Activated CD4-positive, alpha-beta T cell treated with anti-CD3 and anti-CD28 coated beads, Interleukin-2, amount 50 U/mL, for 1 hour (primary cell): ENCODE results near the gene GAB4.
"Not testable (repeated sequence)": the region's sequence is repeated elsewhere in the genome, so short reads cannot be mapped to it uniquely, and the experiment has no call there.

Source experiments
- DNase-seq: peaks from one replicate; pipeline ENCODE4 v3.0.0-alpha.2; 2020

The GAB4 gene

GRCh38 chr22:16957781-16958180 is 50.2 kb downstream of the GAB4 start:
- no peak for DNase-seq

DNA sequence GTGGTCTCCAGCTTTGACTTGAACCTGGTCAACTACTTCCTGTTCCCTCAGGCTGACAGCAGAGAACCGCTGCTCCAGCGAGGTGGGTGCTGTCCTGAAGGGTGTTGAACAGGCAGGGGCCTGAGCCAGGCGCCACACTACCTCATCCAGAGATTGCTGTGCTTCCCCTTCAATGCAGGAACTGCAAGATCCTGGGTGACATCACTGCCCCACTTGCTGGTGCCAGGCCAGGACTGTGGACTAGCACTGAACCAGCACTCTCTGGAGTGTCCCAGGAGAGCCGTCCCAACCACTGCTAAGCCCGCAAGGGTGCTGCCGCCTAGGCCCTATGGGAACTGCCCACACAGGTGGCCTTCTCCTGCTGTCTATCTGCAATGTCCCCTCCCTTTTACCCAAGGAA is 51.7 kb downstream of the GAB4 start:
- DNase-seq = no peak

DNA sequence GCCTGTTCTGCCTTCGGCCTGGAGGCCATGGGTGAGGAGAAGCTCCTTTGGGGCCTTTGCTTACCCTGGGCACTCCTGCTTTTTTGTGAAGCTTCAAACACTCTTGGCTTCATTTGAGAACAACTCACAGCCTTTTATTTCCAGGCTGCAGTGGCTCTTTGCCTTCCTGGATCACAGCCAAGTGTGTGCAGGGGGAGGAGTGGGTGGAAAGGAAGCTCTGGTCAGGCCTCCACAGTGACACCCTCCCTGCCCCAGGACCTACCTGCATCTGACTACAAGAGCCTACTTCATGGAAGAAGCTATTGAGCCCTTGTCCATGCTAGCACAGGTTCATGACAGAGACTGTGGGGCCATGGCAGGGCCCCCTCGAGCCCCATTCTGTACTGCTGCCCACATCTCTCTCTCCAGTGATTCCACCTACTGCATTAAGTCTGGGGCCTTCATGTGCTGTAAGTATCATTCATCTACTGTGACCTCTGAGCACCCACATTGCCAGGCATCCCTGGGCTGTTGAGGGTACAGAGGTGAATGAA is 52.3 kb downstream of the GAB4 start:
- DNase-seq = peak; percentile 4

GRCh38 chr22:16955081-16955480 is 52.9 kb downstream of the GAB4 start:
- no peak for DNase-seq

- DNase-seq = no peak
Measured at GRCh38 chr22:16954060-16954403, 54.0 kb downstream of the GAB4 start.

GRCh38 chr22:16953206-16954059 is 54.6 kb downstream of the GAB4 start:
- DNase-seq = no peak

DNA sequence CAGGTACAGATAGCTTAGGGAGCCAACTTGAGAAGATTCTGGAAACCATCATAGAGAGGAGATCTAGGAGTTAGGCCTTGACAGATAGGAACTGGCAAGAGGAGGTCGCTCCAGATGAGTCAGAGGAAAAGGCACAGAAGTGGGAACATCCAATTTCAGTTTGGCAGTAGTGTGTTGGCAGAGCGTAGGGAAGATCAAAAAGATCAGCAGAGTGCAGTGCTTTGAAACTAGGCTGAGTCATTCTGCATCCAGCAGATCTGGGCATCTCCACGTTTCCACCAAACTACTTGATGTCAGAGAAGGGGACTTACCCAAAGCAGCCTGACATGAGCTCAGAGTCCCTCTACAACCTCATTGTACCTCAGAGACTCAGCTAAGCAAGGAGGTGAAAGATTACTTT is 58.5 kb downstream of the GAB4 start:
- no peak for DNase-seq

- DNase-seq = no peak
Measured at GRCh38 chr22:16937811-16938210, 70.2 kb downstream of the GAB4 start.

DNA sequence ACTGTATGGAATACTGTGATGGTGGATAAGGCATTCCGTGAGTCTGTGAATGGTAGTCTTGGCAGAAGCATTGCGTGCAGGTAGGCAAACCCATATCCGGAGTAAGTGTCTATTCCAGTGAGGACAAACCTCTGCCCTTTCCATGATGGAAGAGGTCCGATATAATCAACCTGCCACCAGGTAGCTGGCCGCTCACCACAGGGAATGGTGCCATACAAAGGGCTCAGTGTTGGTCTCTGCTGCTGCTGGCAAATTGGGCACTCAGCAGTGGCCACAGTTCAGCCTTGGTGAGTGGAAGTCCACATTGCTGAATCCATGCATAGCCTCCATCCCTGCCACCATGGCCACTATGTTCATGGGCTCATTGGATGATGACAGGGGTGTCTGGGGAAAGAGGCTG is 70.8 kb downstream of the GAB4 start:
- not testable (repeated sequence) for DNase-seq

GRCh38 chr22:16936625-16937024 is 71.4 kb downstream of the GAB4 start:
- no peak for DNase-seq

- no peak for DNase-seq
Measured at GRCh38 chr22:16935209-16935608, 72.8 kb downstream of the GAB4 start.

GRCh38 chr22:16933291-16934282 is 74.4 kb downstream of the GAB4 start:
- no peak for DNase-seq

- no peak for DNase-seq
Measured at GRCh38 chr22:16932577-16932976, 75.4 kb downstream of the GAB4 start.

DNA sequence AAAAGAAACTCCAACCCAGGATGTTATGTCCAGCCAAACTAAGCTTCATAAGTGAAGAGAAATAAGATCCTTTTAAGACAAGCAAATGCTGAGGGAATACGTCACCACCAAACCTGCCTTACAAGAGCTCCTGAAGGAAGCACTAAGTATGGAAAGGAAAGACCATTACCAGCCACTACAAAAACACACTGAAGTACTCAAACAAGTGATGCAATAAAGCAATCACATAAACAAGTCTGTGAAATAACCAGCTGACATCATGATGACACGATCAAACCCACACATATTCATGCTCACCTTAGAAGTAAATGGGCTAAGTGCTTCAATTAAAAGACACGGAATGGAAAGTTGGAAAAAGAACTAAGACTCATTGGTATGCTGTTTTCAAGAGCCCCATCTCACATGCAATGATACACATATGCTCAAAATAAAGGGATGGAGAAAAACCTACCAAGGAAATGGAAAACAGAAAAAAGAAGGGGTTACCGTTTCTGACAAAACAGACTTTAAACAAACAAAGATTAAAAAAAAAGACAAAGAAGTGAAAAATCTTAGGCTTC is 82.5 kb downstream of the GAB4 start:
- no peak for DNase-seq

- no peak for DNase-seq
Measured at GRCh38 chr22:16922706-16923105, 85.3 kb downstream of the GAB4 start.

- no peak for DNase-seq
Measured at GRCh38 chr22:16922076-16922475, 85.9 kb downstream of the GAB4 start.

DNA sequence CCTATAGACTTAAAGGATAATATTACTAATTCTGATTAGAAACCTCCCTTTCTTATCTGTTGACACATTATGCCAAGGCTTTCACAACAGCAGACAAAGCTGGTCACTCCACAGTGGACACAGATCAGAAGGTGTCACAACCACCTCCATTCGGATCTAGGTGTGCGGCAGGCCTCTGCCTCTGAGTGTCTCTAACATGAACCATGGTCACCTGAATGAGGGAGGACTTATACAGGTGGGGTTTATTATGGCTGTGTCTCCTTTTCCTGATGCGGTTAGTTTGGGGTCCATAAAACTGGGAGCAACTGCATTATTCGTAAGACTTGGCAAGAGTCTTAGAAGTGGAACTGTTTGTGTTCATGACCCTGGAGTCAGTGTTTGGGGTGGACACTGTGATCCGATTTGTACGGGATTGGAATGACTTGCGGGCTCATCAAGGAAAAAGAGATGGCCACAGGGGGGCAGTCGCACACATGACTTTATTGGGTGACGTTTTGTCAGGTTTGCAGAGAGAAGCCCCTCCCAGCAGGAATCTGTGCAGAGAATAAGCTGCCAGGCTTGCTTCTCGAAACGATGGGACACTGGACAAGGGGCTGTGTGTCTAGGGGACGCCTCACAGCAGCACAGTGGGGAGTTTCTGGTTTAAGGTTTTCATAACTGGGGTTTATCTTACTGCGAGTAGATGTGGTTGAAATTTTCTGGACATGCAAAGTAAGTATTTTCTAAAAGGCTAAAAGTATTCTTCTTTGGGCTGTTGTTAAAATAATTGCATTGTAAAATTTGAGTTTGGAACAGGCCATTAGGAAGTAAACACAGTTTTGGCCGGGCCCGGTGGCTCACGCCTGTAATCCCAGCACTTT is 90.6 kb downstream of the GAB4 start:
- peak; percentile 46 for DNase-seq

DNA sequence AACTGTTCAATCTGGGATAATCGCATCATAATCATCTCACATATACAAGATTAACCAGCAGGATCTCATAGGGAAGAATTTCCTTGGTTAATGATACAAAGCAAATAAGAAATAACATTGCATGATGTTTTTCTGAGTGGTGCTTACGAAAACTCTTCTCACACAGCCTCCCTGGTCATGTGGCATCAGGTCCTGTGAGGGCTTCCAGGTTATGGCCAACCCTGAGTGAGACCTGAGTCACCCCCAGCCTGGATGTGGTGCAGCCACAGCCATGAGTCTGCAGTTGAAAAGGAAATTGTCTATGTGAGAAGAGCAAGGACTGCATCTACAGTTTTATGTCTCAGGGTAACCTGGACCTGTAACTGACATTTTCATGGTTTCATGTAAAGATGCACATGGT is 92.3 kb downstream of the GAB4 start:
- no peak for DNase-seq

GRCh38 chr22:16914911-16915310 is 93.1 kb downstream of the GAB4 start:
- DNase-seq = not testable (repeated sequence)

- DNase-seq = no peak
Measured at GRCh38 chr22:16914006-16914405, 94.0 kb downstream of the GAB4 start.

- DNase-seq = no peak
Measured at GRCh38 chr22:16912281-16912680, 95.7 kb downstream of the GAB4 start.
